Large intestine (tissue), 3 donors: ENCODE data around the gene SRD5A1. TPM values are rescaled to one million over a fixed set of nuclear protein-coding genes. Genes with fewer than 3 reads are reported as not detected.

ENCODE experiments used
- DNase-seq, 2 donors: peaks; one replicate each; pipeline versions ENCODE4 v3.0.0 to v3.0.0-alpha.2; 2013
- H3K27ac ChIP-seq: one replicate; pipeline ENCODE4 v1.5.1; 2013; ENCODE audit warnings: low read length
- H3K27me3 ChIP-seq: 2 replicates; pipeline ENCODE4 v1.6.1; 2013; ENCODE audit warnings: low read length; ENCODE audit not compliant: control insufficient read depth, insufficient read depth
- H3K36me3 ChIP-seq: 2 replicates; pipeline ENCODE4 v1.6.1; 2013; ENCODE audit warnings: low read length; ENCODE audit not compliant: control insufficient read depth, insufficient read depth
- H3K4me1 ChIP-seq: one replicate; pipeline ENCODE4 v1.6.1; 2013; ENCODE audit warnings: low read length; ENCODE audit not compliant: control insufficient read depth, insufficient read depth
- H3K4me3 ChIP-seq: one replicate; pipeline ENCODE4 v1.5.1; 2013; ENCODE audit warnings: low read length
- H3K9me3 ChIP-seq: one replicate; pipeline ENCODE4 v1.6.1; 2013; ENCODE audit warnings: mild to moderate bottlenecking, low read depth, low read length, moderate library complexity; ENCODE audit not compliant: control insufficient read depth
- WGBS: methylation state at CpG from one replicate; pipeline ENCODE4 v1.1.5; 2013; ENCODE audit warnings: low lambda C conversion rate; ENCODE audit not compliant: insufficient coverage; 5-methylcytosine and 5-hydroxymethylcytosine counted together
- polyA plus RNA-seq: library from polyadenylated mRNA; unstranded; fragments of 120-200 nt; gene quantifications from one replicate; pipeline ENCODE4 v1.2.1, GENCODE V29; 2013

SRD5A1 gene
- polyA plus RNA-seq, 1 donor = 9.1 TPM

- Histone ChIP-seq H3K36me3 (peaks cover 2% of the 10 kb centered on the region), H3K9me3 (no peaks in the 10 kb centered on the region), H3K27me3 (no peaks in the 10 kb centered on the region), H3K4me3 (no peak overlapping the region), H3K4me1 (no peaks in the 10 kb centered on the region), H3K27ac (no peak overlapping the region)
- DNase-seq = no peak
- WGBS = no CpG with 5 or more reads among the region's 3 CpGs
These were observed 40.6 kb upstream of the SRD5A1 start for GRCh38 chr5:6592601-6593000.

GRCh38 chr5:6593148-6594016 lies 39.9 kb upstream of the SRD5A1 start:
- no peaks in the 10 kb centered on the region for H3K9me3 ChIP-seq
- H3K4me3 ChIP-seq = no peak overlapping the region
- no peaks in the 10 kb centered on the region for H3K27me3 ChIP-seq
- H3K4me1 ChIP-seq = no peaks in the 10 kb centered on the region
- peaks cover 8% of the 10 kb centered on the region for H3K36me3 ChIP-seq
- DNase-seq = no peak
- no peak overlapping the region for H3K27ac ChIP-seq
- 80% methylated on average over 2 of the region's 14 CpGs for WGBS

GRCh38 chr5:6594066-6594465 lies 39.2 kb upstream of the SRD5A1 start:
- Histone ChIP-seq H3K9me3 (no peaks in the 10 kb centered on the region), H3K27ac (no peak overlapping the region), H3K36me3 (peaks cover 14% of the 10 kb centered on the region), H3K4me3 (no peak overlapping the region), H3K4me1 (no peaks in the 10 kb centered on the region), H3K27me3 (no peaks in the 10 kb centered on the region)
- DNase-seq = no peak
- WGBS = no CpG with 5 or more reads among the region's 6 CpGs

GRCh38 chr5:6595405-6595804 lies 37.8 kb upstream of the SRD5A1 start:
- H3K36me3 ChIP-seq = peaks cover 24% of the 10 kb centered on the region
- no peak overlapping the region for H3K27ac ChIP-seq
- no peaks in the 10 kb centered on the region for H3K4me1 ChIP-seq
- H3K9me3 ChIP-seq = no peaks in the 10 kb centered on the region
- no CpG with 5 or more reads among the region's 3 CpGs for WGBS
- H3K4me3 ChIP-seq = no peak overlapping the region
- DNase-seq = no peak
- H3K27me3 ChIP-seq = no peaks in the 10 kb centered on the region

GRCh38 chr5:6596388-6596787 lies 36.9 kb upstream of the SRD5A1 start:
- peaks cover 32% of the 10 kb centered on the region for H3K36me3 ChIP-seq

GRCh38 chr5:6597557-6597956 lies 35.7 kb upstream of the SRD5A1 start:
- no peak overlapping the region for H3K27ac ChIP-seq
- no CpG with 5 or more reads among the region's 6 CpGs for WGBS
- H3K4me1 ChIP-seq = no peaks in the 10 kb centered on the region
- no peak for DNase-seq
- H3K27me3 ChIP-seq = no peaks in the 10 kb centered on the region
- H3K9me3 ChIP-seq = no peaks in the 10 kb centered on the region
- H3K4me3 ChIP-seq = no peak overlapping the region
- H3K36me3 ChIP-seq = peaks cover 44% of the 10 kb centered on the region

More at GRCh38 chr5:6596388-6596787, 36.9 kb upstream of the SRD5A1 start:
- Histone ChIP-seq H3K9me3 (no peaks in the 10 kb centered on the region), H3K27ac (no peak overlapping the region), H3K4me1 (no peaks in the 10 kb centered on the region), H3K27me3 (no peaks in the 10 kb centered on the region), H3K4me3 (no peak overlapping the region)
- WGBS = no CpG with 5 or more reads among the region's 5 CpGs
- peak in 1 of 2 donors; percentile 51 for DNase-seq

GRCh38 chr5:6598351-6598900 lies 34.8 kb upstream of the SRD5A1 start:
- H3K36me3 ChIP-seq = peaks cover 51% of the 10 kb centered on the region
- DNase-seq = no peak
- H3K9me3 ChIP-seq = no peaks in the 10 kb centered on the region
- no CpG with 5 or more reads among the region's 14 CpGs for WGBS
- H3K4me1 ChIP-seq = no peaks in the 10 kb centered on the region
- H3K27me3 ChIP-seq = no peaks in the 10 kb centered on the region
- no peak overlapping the region for H3K27ac ChIP-seq
- H3K4me3 ChIP-seq = no peak overlapping the region

GRCh38 chr5:6599739-6600138 lies 33.5 kb upstream of the SRD5A1 start:
- no peaks in the 10 kb centered on the region for H3K27me3 ChIP-seq
- H3K36me3 ChIP-seq = peaks cover 63% of the 10 kb centered on the region
- no peaks in the 10 kb centered on the region for H3K9me3 ChIP-seq
- no peaks in the 10 kb centered on the region for H3K4me1 ChIP-seq
- DNase-seq = no peak
- H3K4me3 ChIP-seq = no peak overlapping the region
- WGBS = 49% methylated on average over 3 of the region's 8 CpGs
- H3K27ac ChIP-seq = no peak overlapping the region

GRCh38 chr5:6601271-6601670 lies 32.0 kb upstream of the SRD5A1 start:
- no peaks in the 10 kb centered on the region for H3K9me3 ChIP-seq
- 80% methylated on average over 1 of the region's 11 CpGs for WGBS

GRCh38 chr5:6601816-6602215 lies 31.4 kb upstream of the SRD5A1 start:
- no peak overlapping the region for H3K4me3 ChIP-seq
- 80% methylated on average over 1 of the region's 11 CpGs for WGBS
- no peaks in the 10 kb centered on the region for H3K9me3 ChIP-seq
- DNase-seq = no peak
- H3K27ac ChIP-seq = no peak overlapping the region
- H3K4me1 ChIP-seq = no peaks in the 10 kb centered on the region
- H3K36me3 ChIP-seq = peaks cover 77% of the 10 kb centered on the region
- no peaks in the 10 kb centered on the region for H3K27me3 ChIP-seq

More at GRCh38 chr5:6601271-6601670, 32.0 kb upstream of the SRD5A1 start:
- H3K27me3 ChIP-seq = no peaks in the 10 kb centered on the region
- no peaks in the 10 kb centered on the region for H3K4me1 ChIP-seq
- H3K36me3 ChIP-seq = peaks cover 76% of the 10 kb centered on the region
- no peak overlapping the region for H3K27ac ChIP-seq
- DNase-seq = no peak
- no peak overlapping the region for H3K4me3 ChIP-seq
